ENCODE results near the gene SNX10.

The SNX10 gene

GRCh38 chr7:26365901-26366275 is 74.2 kb downstream of the SNX10 start:
- no peak for DNase-seq
- H3K27ac Mint-ChIP-seq: no peak overlapping the region
- H3K27me3 Mint-ChIP-seq: no peaks in the 10 kb centered on the region
- no peak overlapping the region for H3K4me3 Mint-ChIP-seq
- no peaks in the 10 kb centered on the region for H3K9me3 Mint-ChIP-seq
- no peak for ATAC-seq
- H3K4me1 Mint-ChIP-seq: peaks cover 10% of the 10 kb centered on the region

- H3K4me1 Mint-ChIP-seq: peaks cover 10% of the 10 kb centered on the region
- no peak for ATAC-seq
- H3K9me3 Mint-ChIP-seq: no peaks in the 10 kb centered on the region
- no peaks in the 10 kb centered on the region for H3K27me3 Mint-ChIP-seq
- H3K27ac Mint-ChIP-seq: peak overlapping the region in 1 of 2 donors; percentile 5
- DNase-seq: no peak
- H3K4me3 Mint-ChIP-seq: no peak overlapping the region
Measured at GRCh38 chr7:26367219-26367711, 75.6 kb downstream of the SNX10 start.

DNA sequence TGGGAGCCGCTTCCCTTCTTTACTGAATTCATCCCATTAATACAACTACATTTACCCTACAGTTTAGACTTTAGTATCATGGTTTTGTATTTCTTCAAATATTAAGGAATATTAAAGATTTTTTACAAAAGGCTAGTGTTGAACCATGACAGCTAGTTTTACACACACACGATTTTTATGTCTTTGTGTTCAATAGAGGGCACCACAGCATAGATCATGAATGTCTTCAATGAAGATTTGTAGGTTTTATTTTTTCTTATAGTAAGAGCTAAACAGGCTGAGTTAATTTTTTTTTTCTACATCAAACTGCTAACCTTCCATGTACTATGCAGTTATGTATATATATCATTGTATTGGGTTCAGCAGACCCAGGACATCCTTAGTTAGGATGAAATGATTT is 76.9 kb downstream of the SNX10 start:
- no peak for DNase-seq
- no peak overlapping the region for H3K27ac Mint-ChIP-seq
- peaks cover 10% of the 10 kb centered on the region for H3K4me1 Mint-ChIP-seq
- H3K4me3 Mint-ChIP-seq: no peak overlapping the region
- H3K27me3 Mint-ChIP-seq: no peaks in the 10 kb centered on the region
- ATAC-seq: no peak
- no peaks in the 10 kb centered on the region for H3K9me3 Mint-ChIP-seq

DNA sequence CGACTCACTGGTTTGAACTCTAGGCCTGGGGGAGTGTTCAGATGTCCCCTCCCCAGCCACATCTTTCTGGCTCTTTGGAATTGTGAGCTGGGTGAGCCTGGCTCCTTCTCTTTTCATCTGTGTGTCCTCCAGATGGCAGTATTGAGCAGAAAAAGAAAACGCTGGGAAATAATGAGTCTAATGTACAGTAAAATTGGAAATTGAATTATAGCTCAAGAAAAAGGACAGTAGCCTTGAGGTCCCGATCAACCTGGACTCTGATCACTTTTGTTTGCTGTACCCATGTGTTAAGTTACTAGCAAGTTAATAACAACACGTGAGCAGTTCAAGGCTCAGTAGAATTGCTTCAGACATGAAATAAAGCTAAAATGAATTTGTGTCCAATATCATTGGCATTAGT is 77.9 kb downstream of the SNX10 start:
- ATAC-seq (peak; percentile 69), DNase-seq (peak; percentile 20 to 30)
- H3K4me3 Mint-ChIP-seq: no peak overlapping the region
- no peaks in the 10 kb centered on the region for H3K9me3 Mint-ChIP-seq
- no peaks in the 10 kb centered on the region for H3K27me3 Mint-ChIP-seq
- H3K4me1 Mint-ChIP-seq: peaks cover 10% of the 10 kb centered on the region
- H3K27ac Mint-ChIP-seq: no peak overlapping the region

GRCh38 chr7:26370011-26370410 is 78.3 kb downstream of the SNX10 start:
- DNase-seq: no peak
- no peak overlapping the region for H3K27ac Mint-ChIP-seq
- H3K4me3 Mint-ChIP-seq: peak overlapping the region in 1 of 2 donors; percentile 42
- ATAC-seq: no peak
- peaks cover 7% of the 10 kb centered on the region for H3K4me1 Mint-ChIP-seq
- no peaks in the 10 kb centered on the region for H3K9me3 Mint-ChIP-seq
- H3K27me3 Mint-ChIP-seq: no peaks in the 10 kb centered on the region

DNA sequence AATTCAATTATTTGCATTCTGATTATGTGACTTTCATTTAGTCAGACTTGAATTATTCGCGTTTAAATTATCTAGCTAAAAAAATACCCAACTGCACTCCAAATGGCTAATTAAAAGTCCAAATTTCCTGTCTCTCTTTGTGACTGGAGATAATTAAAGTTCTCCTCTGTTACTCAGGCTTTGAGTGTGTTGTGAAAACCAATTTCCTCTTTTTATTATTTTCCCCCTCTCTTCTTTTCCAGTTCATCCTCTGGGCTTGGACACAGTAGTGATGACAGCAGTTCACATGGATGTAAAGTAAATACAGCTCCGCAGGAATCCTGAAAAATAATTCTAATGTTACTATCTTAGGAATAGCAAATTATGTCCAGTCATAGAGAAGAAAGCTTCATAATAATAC is 80.6 kb downstream of the SNX10 start:
- DNase-seq: no peak
- no peak for ATAC-seq
- Mint-ChIP-seq H3K9me3 (no peaks in the 10 kb centered on the region), H3K4me1 (peaks cover 14% of the 10 kb centered on the region), H3K27ac (no peak overlapping the region), H3K27me3 (peaks cover 3% of the 10 kb centered on the region), H3K4me3 (no peak overlapping the region)

DNA sequence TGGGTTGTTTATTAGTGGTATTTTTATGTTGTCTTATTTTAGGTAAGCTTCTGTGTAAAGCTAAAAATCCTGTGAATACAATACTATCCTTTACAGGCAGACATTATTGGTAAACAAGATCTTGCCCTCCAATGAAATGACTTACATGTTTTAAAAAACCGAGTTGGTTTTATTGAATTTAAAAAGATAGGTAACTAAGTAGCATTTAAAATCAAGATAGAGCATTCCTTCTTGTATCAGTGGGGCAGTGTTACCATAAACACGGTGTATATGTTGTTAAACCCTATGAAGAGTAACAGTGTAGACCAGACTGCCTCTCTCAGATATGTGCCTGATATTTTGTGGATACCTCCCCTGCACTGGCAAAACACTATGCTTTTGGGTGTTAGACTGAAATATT is 81.0 kb downstream of the SNX10 start:
- peaks cover 15% of the 10 kb centered on the region for H3K4me1 Mint-ChIP-seq
- H3K9me3 Mint-ChIP-seq: no peaks in the 10 kb centered on the region
- no peak for DNase-seq
- H3K27ac Mint-ChIP-seq: no peak overlapping the region
- H3K27me3 Mint-ChIP-seq: peaks cover 7% of the 10 kb centered on the region
- ATAC-seq: no peak
- H3K4me3 Mint-ChIP-seq: no peak overlapping the region

GRCh38 chr7:26374647-26375373 is 83.1 kb downstream of the SNX10 start:
- no peak for DNase-seq
- ATAC-seq: no peak
- H3K4me1 Mint-ChIP-seq: peaks cover 15% of the 10 kb centered on the region
- no peak overlapping the region for H3K27ac Mint-ChIP-seq
- no peaks in the 10 kb centered on the region for H3K9me3 Mint-ChIP-seq
- H3K27me3 Mint-ChIP-seq: peaks cover 20% of the 10 kb centered on the region
- H3K4me3 Mint-ChIP-seq: no peak overlapping the region

- no peak overlapping the region for H3K27ac Mint-ChIP-seq
- DNase-seq: peak; percentile 28 to 30
- H3K4me1 Mint-ChIP-seq: peaks cover 10% of the 10 kb centered on the region
- H3K4me3 Mint-ChIP-seq: peak overlapping the region in 1 of 2 donors; percentile 89
- H3K9me3 Mint-ChIP-seq: no peaks in the 10 kb centered on the region
- peak; percentile 45 for ATAC-seq
- H3K27me3 Mint-ChIP-seq: peaks cover 20% of the 10 kb centered on the region
Measured at GRCh38 chr7:26375726-26376174, 84.1 kb downstream of the SNX10 start.

- DNase-seq (peak; percentile 38 to 47), ATAC-seq (peak; percentile 60)
- peak overlapping the region; percentile 87 to 89 for H3K4me3 Mint-ChIP-seq
- H3K9me3 Mint-ChIP-seq: no peaks in the 10 kb centered on the region
- H3K27ac Mint-ChIP-seq: peak overlapping the region; percentile 55 to 72
- peaks cover 10% of the 10 kb centered on the region for H3K4me1 Mint-ChIP-seq
- H3K27me3 Mint-ChIP-seq: peaks cover 20% of the 10 kb centered on the region
Measured at GRCh38 chr7:26376175-26376917, 84.7 kb downstream of the SNX10 start.

- Mint-ChIP-seq H3K27me3 (peaks cover 20% of the 10 kb centered on the region), H3K4me3 (no peak overlapping the region), H3K4me1 (peaks cover 10% of the 10 kb centered on the region), H3K9me3 (no peaks in the 10 kb centered on the region), H3K27ac (no peak overlapping the region)
- no peak for ATAC-seq
- DNase-seq: no peak
Measured at GRCh38 chr7:26378016-26378415, 86.4 kb downstream of the SNX10 start.

GRCh38 chr7:26379711-26380110 is 88.0 kb downstream of the SNX10 start:
- no peak for ATAC-seq

GRCh38 chr7:26381476-26382353 is 90.1 kb downstream of the SNX10 start:
- H3K27me3 Mint-ChIP-seq: peaks cover 37% of the 10 kb centered on the region
- ATAC-seq: no peak

More at GRCh38 chr7:26379711-26380110, 88.0 kb downstream of the SNX10 start:
- H3K4me3 Mint-ChIP-seq: no peak overlapping the region
- no peaks in the 10 kb centered on the region for H3K9me3 Mint-ChIP-seq
- no peak overlapping the region for H3K27ac Mint-ChIP-seq
- H3K4me1 Mint-ChIP-seq: peaks cover 10% of the 10 kb centered on the region
- peaks cover 27% of the 10 kb centered on the region for H3K27me3 Mint-ChIP-seq
- no peak for DNase-seq

DNA sequence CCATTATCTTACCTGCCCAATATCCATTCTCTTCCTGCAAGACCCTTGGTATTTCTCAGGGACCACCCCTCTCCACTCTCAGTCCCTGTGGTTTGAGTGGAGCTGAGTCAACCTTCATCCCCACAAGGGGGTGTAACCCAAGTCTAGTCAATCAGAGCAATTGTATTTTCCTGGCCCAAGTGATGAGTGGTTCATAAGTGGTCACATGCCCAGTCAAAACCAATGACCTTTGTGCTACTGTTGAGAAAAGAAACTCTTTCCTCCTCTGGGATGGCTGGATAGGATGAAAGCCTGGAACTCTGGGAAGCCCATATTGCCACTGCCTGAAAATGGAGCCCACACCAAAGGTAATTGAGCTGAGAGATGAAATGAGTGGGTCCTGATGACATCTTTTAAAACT is 93.6 kb downstream of the SNX10 start:
- Mint-ChIP-seq H3K27ac (no peak overlapping the region), H3K4me3 (no peak overlapping the region), H3K9me3 (no peaks in the 10 kb centered on the region), H3K27me3 (peaks cover 36% of the 10 kb centered on the region), H3K4me1 (peaks cover 6% of the 10 kb centered on the region)
- no peak for DNase-seq
- ATAC-seq: no peak

More at GRCh38 chr7:26381476-26382353, 90.1 kb downstream of the SNX10 start:
- DNase-seq: no peak
- Mint-ChIP-seq H3K4me3 (no peak overlapping the region), H3K27ac (no peak overlapping the region), H3K4me1 (peaks cover 4% of the 10 kb centered on the region), H3K9me3 (no peaks in the 10 kb centered on the region)

DNA sequence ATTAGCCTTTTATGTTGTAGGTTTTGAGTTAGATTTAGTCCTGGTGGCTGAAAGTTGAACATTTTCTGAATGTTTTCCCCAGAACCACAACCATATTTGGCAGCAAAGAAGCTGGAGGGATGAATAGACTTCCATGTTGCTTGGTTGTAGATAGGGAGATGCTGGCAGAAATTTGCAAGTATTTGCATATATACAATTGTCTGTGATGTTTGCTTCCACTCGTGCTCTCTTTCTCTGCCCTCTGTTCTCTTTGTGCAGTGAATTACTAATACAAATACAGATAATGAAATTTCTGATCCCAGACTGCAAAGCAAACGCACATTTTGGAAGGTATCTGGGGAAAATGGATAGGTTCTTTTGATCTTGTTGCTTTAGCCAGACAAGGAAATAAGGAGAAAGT is 96.1 kb downstream of the SNX10 start:
- DNase-seq (no peak), ATAC-seq (no peak)
- Mint-ChIP-seq H3K27me3 (peaks cover 44% of the 10 kb centered on the region), H3K9me3 (no peaks in the 10 kb centered on the region), H3K27ac (no peak overlapping the region), H3K4me3 (no peak overlapping the region), H3K4me1 (peaks cover 6% of the 10 kb centered on the region)
